Esophagus muscularis mucosa (tissue), 4 donors: ENCODE measurements around the gene CHCHD6. TPM values are rescaled to one million over a fixed set of nuclear protein-coding genes. Genes with fewer than 3 reads are reported as not detected.

Experiments used
- DNase-seq: peaks from one replicate; pipeline ENCODE4 v3.0.0-alpha.2; 2017; ENCODE audit errors: extremely low spot score
- H3K27ac ChIP-seq, 4 donors: fragments of 200-600 bp; sonication (generic); replicated peaks in 1 of 4; 1 replicate in 3 of 4; 2 replicates in 1 of 4; pipeline ENCODE4 v1.5.1; 2016 to 2019; ENCODE audit warnings: mild to moderate bottlenecking in 1 of 4
- H3K27me3 ChIP-seq, 4 donors: fragments of 200-600 bp; sonication (generic); one replicate each; pipeline versions ENCODE4 v1.5.1 to v1.6.0; 2016 to 2019
- H3K36me3 ChIP-seq, 4 donors: fragments of 200-600 bp; sonication (generic); one replicate each; pipeline ENCODE4 v1.5.1; 2016 to 2019
- H3K4me1 ChIP-seq, 4 donors: fragments of 200-600 bp; sonication (generic); one replicate each; pipeline ENCODE4 v1.5.1; 2016 to 2019
- H3K4me3 ChIP-seq, 4 donors: fragments of 200-600 bp; sonication (generic); 1 replicate in 2 of 4; 2 replicates in 2 of 4; pipeline ENCODE4 v1.5.1; 2016 to 2019; ENCODE audit warnings: mild to moderate bottlenecking in 4 of 4, moderate library complexity in 1 of 4
- H3K9me3 ChIP-seq, 4 donors: fragments of 200-600 bp; sonication (generic); 1 replicate in 3 of 4; 2 replicates in 1 of 4; pipeline ENCODE4 v1.5.1; 2016 to 2019
- CTCF ChIP-seq, 3 experiments: fragments of 200-600 bp in 2 of 3; fragments of 450-650 bp in 1 of 3; sonication (generic) in 2 of 3; IDR thresholded peaks; one replicate each; pipeline ENCODE4 v1.5.1; 2017 to 2019; ENCODE audit warnings: antibody characterized with exemption in 3 of 3, mild to moderate bottlenecking in 2 of 3, moderate library complexity in 1 of 3
- EP300 ChIP-seq: sonication (generic); formaldehyde crosslinking; IDR thresholded peaks from one replicate; pipeline ENCODE4 v1.6.1; 2017; ENCODE audit warnings: antibody characterized with exemption
- POLR2A ChIP-seq: fragments of 450-650 bp; IDR thresholded peaks from one replicate; pipeline ENCODE4 v1.6.1; 2017; ENCODE audit warnings: antibody characterized with exemption, moderate library complexity, mild to moderate bottlenecking, low read depth
- POLR2AphosphoS5 ChIP-seq, 2 donors: sonication (generic); formaldehyde crosslinking; IDR thresholded peaks; one replicate each; pipeline ENCODE4 v1.6.1; 2017; ENCODE audit warnings: antibody characterized with exemption in 2 of 2
- WGBS: methylation state at CpG from one replicate; pipeline ENCODE4 v1.1.5; 2018; 5-methylcytosine and 5-hydroxymethylcytosine counted together
- intact Hi-C: fragments of 100-400 bp; cut with DNase I; formaldehyde crosslinking; loops from one replicate; pipeline ENCODE4 v1.15.1; 2023
- total RNA-seq, 4 donors: library from RNA; depleted of rRNA; stranded (reverse); fragments of >200 nt; gene quantifications; one replicate each; pipeline versions ENCODE4 v1.1.0 to v1.2.1, GENCODE V29; 2016

CHCHD6 gene
- total RNA-seq, 4 donors from 2014 or later = 10.3 to 13.4 (median 12.1) TPM

GRCh38 chr3:126845920-126846715 is 142.1 kb downstream of the CHCHD6 start:
- H3K36me3 ChIP-seq = no peaks in the 10 kb centered on the region

GRCh38 chr3:126847061-126847460 is 143.0 kb downstream of the CHCHD6 start:
- no peak overlapping the region for H3K4me3 ChIP-seq
- DNase-seq = peak; percentile 42
- H3K9me3 ChIP-seq = no peaks in the 10 kb centered on the region
- peaks cover 17 to 20% (median 18%) of the 10 kb centered on the region in 4 donors for H3K4me1 ChIP-seq
- intact Hi-C loops = no loop called here
- WGBS = 98% methylated on average over 3 of the region's 3 CpGs
- H3K27ac ChIP-seq = no peak overlapping the region
- H3K27me3 ChIP-seq = no peaks in the 10 kb centered on the region
- TF ChIP-seq CTCF (IDR thresholded peaks at IDR 0.05) (no peak), POLR2A (no peak), EP300 (no peak), POLR2AphosphoS5 (IDR thresholded peaks at IDR 0.05) (no peak)
- no peaks in the 10 kb centered on the region for H3K36me3 ChIP-seq

More at GRCh38 chr3:126845920-126846715, 142.1 kb downstream of the CHCHD6 start:
- Histone ChIP-seq H3K4me1 (peaks cover 9 to 15% (median 13%) of the 10 kb centered on the region in 4 donors), H3K9me3 (no peaks in the 10 kb centered on the region), H3K4me3 (no peak overlapping the region), H3K27me3 (no peaks in the 10 kb centered on the region), H3K27ac (no peak overlapping the region)
- TF ChIP-seq EP300 (no peak), POLR2AphosphoS5 (IDR thresholded peaks at IDR 0.05) (no peak), POLR2A (no peak), CTCF (IDR thresholded peaks at IDR 0.05) (no peak)
- no peak for DNase-seq
- intact Hi-C loops = no loop called here
- 78% methylated on average over 2 of the region's 2 CpGs for WGBS

GRCh38 chr3:126848991-126849390 is 145.0 kb downstream of the CHCHD6 start:
- H3K4me1 ChIP-seq = peaks cover 17 to 20% (median 18%) of the 10 kb centered on the region in 4 donors
- no peak overlapping the region for H3K4me3 ChIP-seq
- TF ChIP-seq POLR2AphosphoS5 (IDR thresholded peaks at IDR 0.05) = no peak
- no peak for TF ChIP-seq CTCF (IDR thresholded peaks at IDR 0.05)
- TF ChIP-seq EP300 = no peak
- TF ChIP-seq POLR2A = no peak
- peak; percentile 70 for DNase-seq
- 94% methylated on average over 6 of the region's 6 CpGs for WGBS
- H3K27ac ChIP-seq = no peak overlapping the region
- H3K27me3 ChIP-seq = no peaks in the 10 kb centered on the region
- intact Hi-C loops = no loop called here
- no peaks in the 10 kb centered on the region for H3K9me3 ChIP-seq
- H3K36me3 ChIP-seq = no peaks in the 10 kb centered on the region

GRCh38 chr3:126849768-126850167 is 145.7 kb downstream of the CHCHD6 start:
- Histone ChIP-seq H3K4me1 (peaks cover 17 to 20% (median 18%) of the 10 kb centered on the region in 4 donors), H3K9me3 (no peaks in the 10 kb centered on the region), H3K27ac (no peak overlapping the region), H3K27me3 (no peaks in the 10 kb centered on the region), H3K4me3 (no peak overlapping the region), H3K36me3 (no peaks in the 10 kb centered on the region)
- intact Hi-C loops = no loop called here
- DNase-seq = peak; percentile 29
- TF ChIP-seq EP300 (no peak), CTCF (IDR thresholded peaks at IDR 0.05) (no peak), POLR2A (no peak), POLR2AphosphoS5 (IDR thresholded peaks at IDR 0.05) (no peak)
- 90% methylated on average over 6 of the region's 6 CpGs for whole genome bisulfite sequencing
